GM23248 (cell line): ENCODE results near the gene HCRTR2. TPM values are rescaled to one million over a fixed set of nuclear protein-coding genes. Genes with fewer than 3 reads are reported as not detected.

Source experiments
- DNase-seq: peaks from one replicate; pipeline ENCODE4 v3.0.0-alpha.2; 2015
- H2AFZ ChIP-seq: fragments of 200-600 bp; sonication (generic); 2 replicates; pipeline ENCODE4 v1.6.1; 2016; ENCODE audit warnings: antibody characterized with exemption
- H3F3A ChIP-seq: fragments of 200-600 bp; sonication (generic); 2 replicates; pipeline ENCODE4 v1.6.1; 2016; ENCODE audit warnings: mild to moderate bottlenecking, antibody characterized with exemption, mixed run types; ENCODE audit not compliant: insufficient read depth
- H3K27ac ChIP-seq: fragments of 200-600 bp; sonication (generic); 2 replicates; pipeline ENCODE4 v1.5.1; 2016; ENCODE audit warnings: mild to moderate bottlenecking
- H3K27me3 ChIP-seq: fragments of 200-600 bp; sonication (generic); replicated peaks from 2 replicates; pipeline ENCODE4 v1.6.1; 2016; ENCODE audit warnings: mild to moderate bottlenecking; ENCODE audit not compliant: insufficient read depth
- H3K36me3 ChIP-seq: fragments of 200-600 bp; sonication (generic); 2 replicates; pipeline ENCODE4 v1.6.1; 2016; ENCODE audit warnings: low read depth, mild to moderate bottlenecking
- H3K4me1 ChIP-seq: fragments of 200-600 bp; sonication (generic); 2 replicates; pipeline ENCODE4 v1.6.1; 2016; ENCODE audit warnings: mild to moderate bottlenecking; ENCODE audit not compliant: insufficient read depth
- H3K4me2 ChIP-seq: fragments of 200-600 bp; sonication (generic); one replicate; pipeline ENCODE4 v1.6.1; 2016; ENCODE audit warnings: mild to moderate bottlenecking; ENCODE audit not compliant: unreplicated experiment
- H3K4me3 ChIP-seq: fragments of 200-600 bp; sonication (generic); 2 replicates; pipeline ENCODE4 v1.5.1; 2016; ENCODE audit warnings: mild to moderate bottlenecking
- H3K79me2 ChIP-seq: fragments of 200-600 bp; sonication (generic); 2 replicates; pipeline ENCODE4 v1.6.1; 2016; ENCODE audit warnings: mild to moderate bottlenecking; ENCODE audit not compliant: insufficient read depth
- H3K9ac ChIP-seq: fragments of 200-600 bp; sonication (generic); 2 replicates; pipeline ENCODE4 v1.6.1; 2016; ENCODE audit warnings: mild to moderate bottlenecking
- H3K9me2 ChIP-seq: fragments of 200-600 bp; sonication (generic); 2 replicates; pipeline ENCODE4 v1.6.1; 2016; ENCODE audit warnings: mixed run types, mild to moderate bottlenecking, moderate library complexity; ENCODE audit not compliant: insufficient read depth
- H3K9me3 ChIP-seq: fragments of 200-600 bp; sonication (generic); one replicate; pipeline ENCODE4 v1.6.1; 2017; ENCODE audit warnings: low read depth
- H4K20me1 ChIP-seq: fragments of 200-600 bp; sonication (generic); 2 replicates; pipeline ENCODE4 v1.6.0; 2016; ENCODE audit not compliant: insufficient read depth
- EZH2 ChIP-seq: fragments of 200-600 bp; sonication (generic); IDR thresholded peaks from 2 replicates; pipeline ENCODE4 v1.6.1; 2018; ENCODE audit warnings: antibody characterized with exemption, mild to moderate bottlenecking; ENCODE audit not compliant: insufficient read depth, poor library complexity, severe bottlenecking
- EZH2phosphoT487 ChIP-seq: fragments of 200-600 bp; sonication (generic); IDR thresholded peaks from 2 replicates; pipeline ENCODE4 v1.6.1; 2018; ENCODE audit warnings: antibody characterized with exemption, moderate library complexity, mild to moderate bottlenecking, low read depth; ENCODE audit not compliant: insufficient read depth
- WGBS, 2 experiments: methylation state at CpG; one replicate each; pipeline ENCODE4 v1.1.6; 2015 to 2017; ENCODE audit warnings: low lambda C conversion rate in 2 of 2, low coverage in 1 of 2; ENCODE audit errors: missing lambda C conversion rate in 2 of 2; 5-methylcytosine and 5-hydroxymethylcytosine counted together
- in situ Hi-C: fragments of 300-500 bp; cut with MboI; formaldehyde crosslinking; loops from 2 replicates; pipeline ENCODE4 v1.15.0; 2020
- polyA plus RNA-seq: library from polyadenylated mRNA; unstranded; fragments of >200 nt; fragmentation: Nextera tagmentation; extraction: Ambion mirVana; gene quantifications from 2 replicates; pipeline ENCODE4 v1.2.1, GENCODE V29; 2016
- total RNA-seq: library from RNA; depleted of rRNA; stranded (reverse); fragments of >200 nt; shearing (Covaris generic); gene quantifications from 2 replicates; pipeline ENCODE4 v1.2.3, GENCODE V29; 2014; rRNA removed

HCRTR2 gene
- not detected in 2 replicates for total RNA-seq
- polyA plus RNA-seq = not detected in 2 replicates

DNA sequence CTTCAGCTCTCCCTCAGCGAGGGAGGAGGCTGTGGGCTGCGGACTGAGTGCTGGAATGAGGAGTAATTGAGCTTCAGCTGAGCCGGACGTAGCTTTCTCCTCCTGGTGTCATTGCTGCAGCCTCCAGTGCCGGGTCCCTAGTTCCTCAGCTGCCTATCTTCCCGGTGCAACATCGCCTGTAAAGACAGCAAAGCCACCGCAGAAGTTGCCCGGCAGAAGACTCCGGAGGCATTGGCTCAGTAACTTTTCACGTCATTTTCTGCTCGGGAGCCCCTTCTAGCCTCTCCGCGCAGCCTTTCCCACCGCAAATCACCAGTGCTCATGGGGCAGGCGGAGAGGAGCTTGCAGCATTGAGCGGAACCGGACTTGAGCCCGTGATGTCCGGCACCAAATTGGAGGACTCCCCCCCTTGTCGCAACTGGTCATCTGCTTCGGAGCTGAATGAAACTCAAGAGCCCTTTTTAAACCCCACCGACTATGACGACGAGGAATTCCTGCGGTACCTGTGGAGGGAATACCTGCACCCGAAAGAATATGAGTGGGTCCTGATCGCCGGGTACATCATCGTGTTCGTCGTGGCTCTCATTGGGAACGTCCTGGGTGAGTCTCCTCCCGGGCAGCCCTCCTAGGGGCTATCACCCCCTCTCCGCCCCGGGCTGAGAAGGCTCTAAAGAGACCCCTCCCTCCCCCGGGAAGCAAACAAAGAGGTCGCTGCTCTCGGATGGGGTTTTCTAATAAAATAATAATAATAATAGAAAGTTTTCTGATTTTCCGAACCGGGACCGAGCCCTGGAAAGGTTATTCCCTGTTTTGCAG, at the start of gene HCRTR2:
HCRTR2 (plus strand) TSS at position 305 of the 816 bp plus-strand sequence; CDS start at position 378, 73 bp downstream.
- H3K4me2 ChIP-seq = no peak within 1 kb of the TSS
- no peaks in the 10 kb centered on the region for H3K4me1 ChIP-seq
- no peaks in the 10 kb centered on the region for H4K20me1 ChIP-seq
- no peaks in the 10 kb centered on the region for H3K36me3 ChIP-seq
- H3K27ac ChIP-seq = no peak within 1 kb of the TSS
- H3K9ac ChIP-seq = no peak within 1 kb of the TSS
- H3F3A ChIP-seq = no peaks in the 10 kb centered on the region
- H3K4me3 ChIP-seq = no peak within 1 kb of the TSS
- no peak for DNase-seq
- 5% methylated on average over 42 of the region's 42 CpGs for WGBS, 2 experiments
- no peaks in the 10 kb centered on the region for H3K79me2 ChIP-seq
- TF ChIP-seq EZH2phosphoT487 = no peak
- TF ChIP-seq EZH2 = no peak
- H2AFZ ChIP-seq = no peak within 1 kb of the TSS
- H3K27me3 ChIP-seq = peaks cover 12% of the 10 kb centered on the region; the same call in 1 of the 2 replicates
- in situ Hi-C loops = no loop called here
- H3K9me2 ChIP-seq = 0 out of 2 replicates have a peak, but pooled peaks cover 6% of the 10 kb centered on the region
- H3K9me3 ChIP-seq = no peaks in the 10 kb centered on the region

DNA sequence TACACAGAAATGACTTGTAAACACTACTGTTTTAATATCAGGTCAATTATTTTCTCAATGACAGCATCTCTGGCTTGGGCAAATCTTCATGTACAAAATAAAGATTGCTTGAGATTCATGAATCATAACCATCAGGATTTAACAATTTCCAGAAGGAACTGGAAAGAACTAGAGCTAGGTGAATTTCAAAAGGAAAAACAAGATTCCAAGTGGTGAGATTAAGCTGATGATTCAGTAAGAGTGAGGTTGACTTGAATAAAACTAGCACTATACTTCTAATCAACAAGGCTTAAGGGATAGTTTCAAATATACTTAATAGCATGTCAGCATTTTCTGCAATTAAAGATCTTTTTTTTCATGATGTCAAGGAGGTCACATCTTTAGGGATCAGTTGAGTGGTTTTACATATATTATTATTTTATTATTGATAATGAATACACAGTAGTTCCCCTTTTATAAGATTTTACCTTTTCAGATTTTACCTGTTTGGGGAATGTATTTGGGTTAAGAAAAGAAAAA, 43.5 kb upstream of the HCRTR2 start:
- Histone ChIP-seq H3K27me3 (no peaks in the 10 kb centered on the region), H3F3A (no peaks in the 10 kb centered on the region), H3K9ac (no peak overlapping the region), H2AFZ (no peak overlapping the region), H4K20me1 (no peaks in the 10 kb centered on the region), H3K79me2 (no peaks in the 10 kb centered on the region), H3K9me2 (no peaks in the 10 kb centered on the region), H3K9me3 (no peaks in the 10 kb centered on the region), H3K4me2 (no peak overlapping the region), H3K36me3 (no peaks in the 10 kb centered on the region), H3K27ac (no peak overlapping the region), H3K4me3 (no peak overlapping the region), H3K4me1 (no peaks in the 10 kb centered on the region)
- TF ChIP-seq EZH2phosphoT487 (no peak), EZH2 (no peak)
- DNase-seq = no peak
- in situ Hi-C loops = no loop called here

DNA sequence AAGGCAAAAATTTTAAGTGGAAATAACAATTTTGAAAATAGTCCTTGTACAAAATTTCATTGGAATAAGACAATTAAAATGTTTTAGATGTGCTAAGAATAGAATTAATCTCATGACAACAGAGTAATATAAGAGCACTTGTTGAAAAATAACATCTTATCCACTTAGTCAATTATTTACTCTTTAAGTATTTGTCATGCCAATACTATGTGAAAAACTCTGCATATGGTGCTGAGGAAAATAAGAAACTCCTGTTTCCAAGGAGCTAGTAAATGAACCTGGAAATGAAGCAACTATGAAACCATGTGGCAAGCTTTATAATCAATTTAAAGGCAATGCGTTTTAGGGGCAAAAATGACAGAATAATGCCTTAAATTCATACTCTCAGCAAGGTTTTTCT, 42.7 kb upstream of the HCRTR2 start:
- no peak overlapping the region for H2AFZ ChIP-seq
- H3K4me3 ChIP-seq = no peak overlapping the region
- H3K36me3 ChIP-seq = no peaks in the 10 kb centered on the region
- WGBS, 2 experiments = 6 to 10% methylated on average over 1 of the region's 1 CpG
- no peaks in the 10 kb centered on the region for H3K9me3 ChIP-seq
- no peaks in the 10 kb centered on the region for H3K79me2 ChIP-seq
- H3K4me1 ChIP-seq = no peaks in the 10 kb centered on the region
- H3K4me2 ChIP-seq = no peak overlapping the region
- H3K27ac ChIP-seq = no peak overlapping the region
- in situ Hi-C loops = no loop called here
- DNase-seq = no peak
- no peak overlapping the region for H3K9ac ChIP-seq
- no peaks in the 10 kb centered on the region for H3K9me2 ChIP-seq
- H3K27me3 ChIP-seq = no peaks in the 10 kb centered on the region
- H3F3A ChIP-seq = no peaks in the 10 kb centered on the region
- TF ChIP-seq EZH2 (no peak), EZH2phosphoT487 (no peak)
- H4K20me1 ChIP-seq = no peaks in the 10 kb centered on the region

DNA sequence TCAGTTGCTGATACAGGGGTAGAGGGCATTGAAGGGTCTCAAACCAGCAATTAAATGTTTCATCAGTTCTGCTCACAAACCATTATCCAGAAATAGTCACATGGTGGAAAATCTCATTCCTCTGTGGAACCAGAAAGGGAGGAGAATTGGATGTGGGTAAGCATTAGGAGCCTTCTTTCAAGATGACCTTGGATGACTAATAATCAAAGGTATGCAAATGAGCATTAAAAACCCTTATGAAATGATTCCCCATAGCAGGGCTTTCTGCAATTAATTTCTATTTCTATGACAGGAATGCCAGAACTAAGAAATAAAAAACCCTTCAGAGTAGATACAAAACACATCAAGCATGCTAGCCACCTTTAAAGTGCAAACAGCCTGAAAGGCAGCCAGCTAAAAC, 37.4 kb upstream of the HCRTR2 start:
- in situ Hi-C loops = no loop called here
- Histone ChIP-seq H3K27me3 (no peaks in the 10 kb centered on the region), H3K4me1 (no peaks in the 10 kb centered on the region), H3K9ac (no peak overlapping the region), H3K4me3 (no peak overlapping the region), H3K4me2 (no peak overlapping the region), H3F3A (no peaks in the 10 kb centered on the region), H3K9me2 (no peaks in the 10 kb centered on the region), H3K27ac (no peak overlapping the region), H4K20me1 (no peaks in the 10 kb centered on the region), H3K9me3 (no peaks in the 10 kb centered on the region), H3K79me2 (no peaks in the 10 kb centered on the region), H2AFZ (no peak overlapping the region), H3K36me3 (no peaks in the 10 kb centered on the region)
- TF ChIP-seq EZH2 (no peak), EZH2phosphoT487 (no peak)
- DNase-seq = no peak
